Activated CD4-positive, alpha-beta T cell treated with anti-CD3 and anti-CD28 coated beads, Interleukin-2, amount 50 U/mL, for 16 hours (primary cell): ENCODE measurements around the gene MBOAT1.
A peak's percentile ranks its signal among the peaks of the same experiment; 100 is the strongest.

ENCODE experiments used
- DNase-seq: peaks from one replicate; pipeline ENCODE4 v3.0.0-alpha.2; 2020

Gene MBOAT1

GRCh38 chr6:20129290-20130088 is 82.8 kb downstream of the MBOAT1 start:
- DNase-seq, result no peak

DNA sequence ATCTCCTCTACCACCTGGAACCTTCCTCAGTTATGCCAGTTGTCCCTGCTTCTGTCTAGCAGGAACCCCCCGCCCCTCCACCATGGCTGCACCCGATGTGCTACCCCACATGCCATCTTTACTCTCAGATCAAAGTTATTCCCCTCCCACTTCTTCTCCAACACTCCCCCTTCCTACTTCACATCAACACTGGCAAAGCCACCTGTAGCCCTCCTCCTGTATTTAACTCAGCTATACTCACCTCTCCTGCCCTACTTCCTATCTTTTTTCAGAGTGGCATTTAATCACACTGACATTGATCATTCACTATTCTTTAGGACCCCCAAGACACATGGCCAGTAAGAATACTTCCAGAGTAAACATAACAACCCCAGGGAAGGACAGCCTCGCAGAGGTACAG is 84.3 kb downstream of the MBOAT1 start:
- DNase-seq, result no peak

DNA sequence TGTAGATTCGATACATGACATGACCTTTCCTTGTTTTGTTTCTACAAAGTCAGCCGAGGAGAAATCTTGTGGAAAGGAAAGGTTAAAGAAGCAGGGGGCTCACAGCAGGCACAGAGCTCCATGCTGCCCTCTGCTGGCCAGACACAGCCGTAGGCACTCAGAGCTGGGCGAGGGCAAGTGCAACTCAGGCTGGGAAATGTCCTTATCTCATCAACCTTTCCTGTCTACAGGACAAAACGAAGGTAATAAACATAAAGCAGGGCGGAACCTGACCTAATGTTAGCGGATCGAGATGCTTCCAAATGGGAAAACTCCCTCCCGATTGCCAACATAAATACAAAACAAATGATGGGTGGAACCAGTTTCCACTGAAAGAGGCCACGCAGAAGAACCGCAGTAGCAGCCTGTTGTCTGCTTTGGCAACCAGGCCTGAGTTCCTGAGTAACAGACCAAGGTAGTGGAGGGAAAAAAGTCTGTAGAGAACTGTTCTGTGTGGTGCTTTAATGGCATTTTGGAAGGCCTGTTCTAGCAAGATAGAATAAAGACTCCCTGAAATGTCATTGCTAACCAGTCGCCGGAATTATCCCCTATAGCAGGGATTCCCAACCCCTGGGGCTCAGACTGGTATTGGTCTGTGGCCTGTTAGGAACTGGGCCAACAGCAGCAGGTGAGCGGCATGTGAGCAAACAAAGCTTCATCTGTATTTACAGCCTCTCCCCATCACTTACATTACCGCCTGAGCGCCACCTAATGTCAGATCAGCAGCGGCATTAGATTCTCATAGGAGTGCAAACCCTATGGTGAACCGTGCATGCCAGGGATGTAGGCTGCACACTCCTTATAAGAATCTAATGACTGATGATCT is 85.2 kb downstream of the MBOAT1 start:
- DNase-seq, result peak; percentile 61

DNA sequence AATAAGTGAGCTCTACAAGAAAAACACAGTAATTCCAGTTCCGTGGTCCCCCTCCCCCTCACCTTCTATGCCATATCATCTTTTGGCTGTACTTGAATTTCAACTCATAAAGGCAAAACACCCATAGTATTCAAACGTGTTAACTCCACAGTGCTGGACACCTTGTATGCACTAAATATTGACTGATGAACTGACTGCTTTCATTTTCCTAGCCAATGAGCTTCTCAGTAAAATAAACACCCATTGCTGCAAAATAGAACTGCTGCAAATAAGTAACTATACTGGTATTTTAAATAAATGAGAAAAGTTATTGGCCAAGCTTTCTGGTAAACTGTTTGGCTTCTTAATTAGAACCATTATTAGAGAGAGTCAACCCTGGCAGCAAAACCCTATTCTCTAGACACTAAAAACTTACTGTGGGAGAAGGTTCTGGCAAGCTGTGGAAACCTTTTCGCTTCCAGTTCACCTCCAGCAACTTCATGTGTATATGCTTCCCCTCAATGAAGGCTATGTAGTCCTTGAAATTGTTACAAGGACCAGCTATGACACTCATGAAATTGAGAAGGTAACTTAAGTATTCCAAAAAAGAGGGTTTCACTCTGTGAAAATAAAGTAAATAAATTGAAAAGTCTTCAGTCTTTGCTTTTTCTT is 86.0 kb downstream of the MBOAT1 start:
- DNase-seq, result no peak

DNA sequence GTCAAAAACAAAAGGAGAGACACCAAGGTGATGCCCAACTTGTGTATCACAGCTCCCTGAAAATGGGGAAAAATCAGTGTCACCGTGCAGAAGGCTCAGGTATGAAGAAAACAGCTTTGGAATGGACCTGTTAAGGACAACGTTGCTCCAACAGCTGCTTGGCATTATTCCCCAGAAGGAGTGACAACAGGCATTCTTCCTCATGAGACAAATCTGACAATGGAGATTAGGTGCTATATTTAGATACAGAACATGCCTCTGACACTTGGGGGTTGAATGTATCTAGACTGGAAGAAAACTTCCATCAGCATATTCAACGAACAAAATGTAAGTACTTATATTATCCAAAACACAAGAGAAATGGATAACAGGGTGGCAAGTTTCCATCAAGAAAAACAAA is 87.7 kb downstream of the MBOAT1 start:
- DNase-seq, result no peak

DNA sequence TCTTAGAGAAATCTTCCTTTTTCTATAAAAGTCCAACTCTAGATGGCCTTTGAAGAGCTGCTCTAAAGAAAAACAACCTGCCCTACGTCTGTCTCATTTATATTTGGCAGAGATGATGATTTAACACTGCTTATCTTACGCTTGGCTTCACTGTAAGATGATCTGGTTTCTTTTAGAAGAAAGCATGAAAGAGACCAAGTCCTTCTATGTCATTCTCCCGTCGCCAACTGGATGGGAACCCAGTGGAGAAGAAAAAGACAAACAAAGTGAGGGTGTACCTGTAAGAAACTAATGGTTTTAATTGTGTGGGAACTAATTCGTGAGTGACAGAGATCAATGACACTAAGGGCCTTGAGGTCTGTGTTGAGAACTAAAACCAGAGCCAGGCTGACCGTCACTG is 92.8 kb downstream of the MBOAT1 start:
- DNase-seq, result no peak

- DNase-seq, result no peak
Measured at GRCh38 chr6:20118892-20119291, 93.4 kb downstream of the MBOAT1 start.

- DNase-seq, result no peak
Measured at GRCh38 chr6:20117474-20117873, 94.8 kb downstream of the MBOAT1 start.

GRCh38 chr6:20116792-20117191 is 95.5 kb downstream of the MBOAT1 start:
- no peak for DNase-seq

GRCh38 chr6:20115246-20115980 is 96.9 kb downstream of the MBOAT1 start:
- DNase-seq, result no peak

GRCh38 chr6:20113649-20114224 is 98.5 kb downstream of the MBOAT1 start:
- DNase-seq, result no peak

- no peak for DNase-seq
Measured at GRCh38 chr6:20112841-20113240, 99.4 kb downstream of the MBOAT1 start.

GRCh38 chr6:20112241-20112640 is 100.0 kb downstream of the MBOAT1 start:
- DNase-seq, result no peak

- no peak for DNase-seq
Measured at GRCh38 chr6:20110478-20110877, 101.8 kb downstream of the MBOAT1 start.

DNA sequence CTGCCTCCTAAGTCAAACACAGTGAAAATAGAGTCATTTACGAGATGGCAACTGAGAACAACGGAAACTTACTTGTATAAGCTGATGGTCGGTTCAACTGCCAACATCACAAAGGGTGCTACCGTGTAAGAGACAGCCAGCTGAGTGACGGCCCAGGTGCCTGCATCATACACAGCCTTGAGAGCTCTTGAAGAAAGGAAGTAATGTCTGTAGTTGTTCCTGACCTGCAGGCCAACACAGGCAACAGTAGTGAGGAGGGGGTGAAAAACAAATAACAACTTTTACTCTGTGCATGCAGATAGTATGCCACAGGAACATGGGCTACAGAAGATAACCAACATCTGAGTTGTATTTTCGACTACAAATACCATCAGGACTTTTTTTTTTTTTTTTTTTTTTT is 102.7 kb downstream of the MBOAT1 start:
- no peak for DNase-seq

- DNase-seq, result no peak
Measured at GRCh38 chr6:20105838-20106237, 106.4 kb downstream of the MBOAT1 start.

DNA sequence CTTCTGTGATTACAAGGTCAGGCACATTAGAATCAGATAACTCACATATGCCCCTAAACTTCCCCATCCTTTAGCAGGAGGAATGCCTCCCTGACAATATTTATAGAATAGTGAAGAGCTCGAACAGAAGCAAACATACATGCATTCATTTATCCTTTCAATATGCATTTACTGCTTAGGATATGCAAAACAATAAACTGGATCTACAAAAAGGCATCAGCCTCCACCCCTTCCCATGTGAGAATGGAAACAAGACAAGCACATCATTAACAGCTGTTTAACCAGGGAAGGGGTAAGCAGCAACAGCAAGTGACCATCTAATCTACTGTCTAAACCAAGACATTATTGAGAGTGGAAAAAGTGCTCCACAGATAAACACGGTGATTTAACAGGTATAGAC is 107.6 kb downstream of the MBOAT1 start:
- DNase-seq, result no peak

DNA sequence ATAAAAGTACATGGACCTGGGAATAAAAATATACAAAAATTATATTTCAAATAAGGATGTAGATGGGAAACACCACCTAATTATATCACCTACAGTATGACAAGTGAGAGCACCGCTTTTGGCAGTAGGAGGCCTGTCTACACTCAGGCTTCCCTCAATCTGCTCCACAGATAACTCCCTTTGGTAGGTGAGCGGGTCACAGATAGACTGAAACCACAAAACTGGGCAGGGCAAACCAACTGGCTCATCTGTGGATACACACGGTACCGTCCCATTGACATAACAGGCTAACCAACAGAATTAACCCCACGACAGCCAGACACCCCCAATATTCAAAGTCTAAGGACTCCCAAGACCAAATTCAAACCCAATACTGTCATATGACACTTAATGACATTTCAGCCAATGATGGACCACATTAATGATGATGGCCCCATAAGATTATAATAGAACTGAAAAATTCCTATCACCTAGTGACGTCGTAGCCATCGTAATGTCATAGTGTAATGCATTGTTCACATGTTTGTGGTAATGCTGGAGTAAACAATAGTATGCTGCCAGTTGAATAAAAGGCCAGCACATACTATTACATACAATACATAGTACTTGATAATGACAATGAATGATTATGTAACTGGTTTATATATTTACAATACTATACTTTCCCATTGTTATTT is 109.7 kb downstream of the MBOAT1 start:
- DNase-seq, result no peak

GRCh38 chr6:20099156-20099555 is 113.1 kb downstream of the MBOAT1 start:
- no peak for DNase-seq

DNA sequence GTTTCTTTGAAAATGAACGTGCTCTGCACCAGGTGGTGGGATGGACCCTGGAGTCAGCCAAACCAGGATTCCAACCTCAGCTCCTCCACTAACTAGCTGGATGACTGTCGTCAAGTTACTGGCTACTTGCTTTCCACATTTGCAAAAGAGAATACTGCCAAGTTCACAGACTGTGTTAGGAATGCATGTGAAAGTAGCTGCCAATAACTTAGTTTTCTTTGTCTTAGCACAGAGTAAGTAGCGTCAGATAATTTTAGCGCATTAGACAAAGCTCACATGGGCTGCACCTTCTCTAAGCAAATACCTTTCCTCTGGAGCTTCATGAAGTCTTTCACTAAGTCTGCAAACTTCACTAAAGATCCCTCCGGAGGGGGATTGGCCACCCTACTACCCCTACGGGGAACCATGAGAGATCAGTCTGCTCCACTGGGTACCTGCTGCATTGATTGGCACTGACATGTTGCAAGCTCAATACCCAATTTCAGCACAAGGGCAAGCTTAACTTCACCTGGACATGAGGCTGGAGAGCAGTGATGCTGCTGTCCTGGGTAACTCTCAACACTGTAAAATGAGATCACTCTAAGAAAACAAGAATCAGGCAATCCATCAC is 113.9 kb downstream of the MBOAT1 start:
- DNase-seq, result no peak

DNA sequence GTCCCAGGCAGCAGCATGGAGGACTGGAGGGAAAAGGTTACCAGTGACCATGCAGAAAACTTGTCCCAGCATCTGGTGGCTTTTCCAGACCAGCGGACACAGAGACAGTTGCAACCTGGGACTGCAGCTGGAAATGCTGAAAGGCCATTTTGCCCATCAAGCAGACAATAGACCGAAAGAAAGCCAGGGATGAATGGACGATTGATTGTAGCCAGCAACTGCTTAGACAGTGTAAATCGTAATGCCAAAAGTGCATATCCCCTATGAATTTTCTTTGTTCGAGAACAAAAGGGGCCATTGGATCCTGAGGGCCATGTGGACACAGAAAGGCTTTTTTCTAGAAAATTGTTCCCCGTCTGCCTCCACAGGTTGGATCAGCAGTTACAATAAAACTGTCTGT is 115.7 kb downstream of the MBOAT1 start:
- no peak for DNase-seq

DNA sequence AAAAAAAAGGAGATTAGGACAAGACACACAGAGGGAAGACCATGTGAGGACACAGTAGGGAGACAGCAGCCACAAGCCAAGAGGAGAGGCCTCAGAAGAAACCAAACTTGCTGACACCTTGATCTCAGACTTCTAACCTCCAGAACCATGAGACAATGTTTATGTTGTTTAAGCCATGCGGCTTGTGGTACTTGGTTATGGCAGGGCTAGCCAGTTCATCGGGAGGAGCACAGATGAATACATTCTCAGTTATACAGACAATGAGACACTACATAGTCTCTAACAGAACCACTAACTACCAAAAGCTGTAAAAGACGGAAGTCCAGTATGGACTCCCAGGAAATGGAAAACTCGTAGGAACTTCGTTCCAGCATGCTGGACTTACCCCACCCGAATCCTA is 116.8 kb downstream of the MBOAT1 start:
- DNase-seq, result no peak
